HG03457 (cell line): ENCODE results near the gene CELSR3.
A peak's percentile ranks its signal among the peaks of the same experiment; 100 is the strongest.

Experiments used
- ATAC-seq: cut with Tn5 transposase; IDR thresholded peaks from one replicate; pipeline ENCODE4 v1.9.1; 2021; ENCODE audit warnings: moderate number of reproducible peaks; ENCODE audit not compliant: unreplicated experiment

The CELSR3 gene

DNA sequence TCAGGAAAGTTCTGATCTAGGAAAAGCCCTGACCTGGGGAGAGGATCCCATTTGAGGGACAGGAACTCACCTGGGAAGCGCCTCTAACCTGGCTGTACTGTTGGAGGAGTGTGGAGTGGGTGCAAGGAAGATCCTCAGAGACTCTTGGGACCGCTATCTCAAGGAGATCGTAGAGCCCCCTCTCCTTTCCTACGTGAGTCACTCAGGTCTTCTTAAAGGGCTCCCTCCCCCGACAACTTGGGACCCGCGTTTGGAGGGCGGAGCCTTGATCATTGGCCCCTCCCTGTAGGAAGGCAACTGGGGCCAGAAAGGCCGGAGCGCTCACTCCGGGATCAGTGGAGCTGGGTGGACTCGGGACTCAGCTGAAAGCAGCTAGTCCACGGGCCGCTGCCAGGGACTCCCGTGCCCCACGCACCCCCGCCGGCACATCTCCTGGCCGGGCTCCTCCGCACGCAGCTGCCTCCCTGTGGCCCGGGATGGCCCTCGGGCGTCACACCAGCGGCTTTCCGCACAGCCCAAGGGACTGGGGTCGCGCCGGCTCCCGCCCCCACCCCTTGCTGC, 27.9 kb downstream of the CELSR3 start:
- ATAC-seq, result peak; percentile 13

DNA sequence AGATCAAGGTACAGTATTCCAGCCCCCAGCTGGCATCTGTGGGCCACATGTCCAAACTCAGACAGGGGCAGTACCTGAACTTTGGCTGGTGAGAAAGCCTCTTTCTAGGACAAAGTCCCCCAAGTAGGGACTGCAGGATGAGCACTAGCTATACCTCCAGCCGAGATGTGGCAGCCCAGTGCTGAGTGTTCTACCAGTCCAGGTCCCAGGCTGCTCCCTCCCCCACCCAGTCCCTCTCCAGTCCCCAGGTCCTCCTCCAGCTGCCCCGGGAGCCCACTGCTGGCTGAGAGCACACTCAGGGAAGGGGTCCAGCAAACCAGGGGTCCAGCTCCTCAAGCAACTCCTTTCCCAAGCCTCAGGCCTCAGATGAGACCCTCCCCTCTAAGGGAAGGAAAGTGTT, 28.9 kb downstream of the CELSR3 start:
- ATAC-seq, result no peak

DNA sequence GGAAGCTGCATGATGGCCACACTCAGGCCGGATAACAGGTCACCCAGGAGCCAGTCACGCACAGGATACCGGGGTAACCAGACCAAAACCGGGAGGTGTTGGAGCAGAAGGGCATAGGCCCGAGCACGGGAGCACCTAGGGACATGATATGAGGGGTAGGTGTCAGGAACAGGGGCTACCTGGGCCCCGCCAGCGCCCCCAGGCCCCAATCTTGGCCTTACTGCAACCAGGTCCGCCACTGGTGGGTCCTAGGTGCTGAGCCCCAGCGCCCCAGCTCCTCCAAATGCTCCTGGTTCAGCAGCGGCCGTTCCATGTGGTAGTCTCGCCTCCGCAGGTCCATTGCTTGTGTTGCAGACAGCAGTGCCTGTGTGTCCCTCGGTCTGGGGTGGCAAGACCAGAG, 29.4 kb downstream of the CELSR3 start:
- ATAC-seq, result no peak

DNA sequence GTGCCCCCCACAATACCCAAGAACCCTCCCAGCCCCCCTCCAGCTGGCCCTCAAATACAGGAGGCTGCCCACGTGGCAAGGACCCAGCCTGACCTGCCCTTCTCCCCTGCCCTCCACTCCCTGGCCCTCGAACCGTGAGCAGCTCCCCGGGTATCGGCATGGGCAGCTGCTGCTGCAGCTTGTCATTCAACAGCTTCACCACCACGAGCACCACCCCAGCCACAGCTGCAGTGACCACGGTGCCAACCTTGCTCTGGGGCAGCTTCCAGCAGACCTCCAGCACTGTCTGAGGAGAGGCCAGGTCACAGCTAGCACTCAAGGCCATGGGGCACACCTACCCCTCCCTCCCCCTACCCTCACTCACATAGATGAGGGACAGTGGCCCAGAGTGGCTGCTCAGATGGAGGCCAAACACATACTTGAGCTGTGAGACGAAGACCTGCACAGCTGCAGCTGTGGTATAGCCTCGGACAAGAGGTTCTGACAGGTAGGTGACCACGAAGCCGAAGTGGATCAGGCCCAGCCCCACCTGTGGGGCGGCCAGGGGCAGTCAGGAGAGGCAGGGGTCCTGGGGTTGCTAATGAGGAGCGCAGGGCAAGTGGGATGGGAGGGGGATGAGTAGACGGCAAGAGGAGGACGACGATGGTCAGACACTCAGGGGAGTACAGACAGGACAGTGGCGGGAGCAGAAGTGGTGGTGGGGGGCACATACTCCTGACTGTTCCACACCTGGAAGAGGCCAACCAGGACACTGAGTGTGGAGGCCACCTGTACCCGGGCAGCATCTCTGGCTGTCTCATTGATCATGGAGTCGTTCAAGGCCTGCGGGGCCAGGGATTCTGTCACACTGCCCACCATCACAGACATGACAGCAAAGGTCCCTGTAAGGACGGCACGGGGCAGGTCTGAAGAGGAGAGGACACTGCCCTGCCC, 30.9 kb downstream of the CELSR3 start:
- ATAC-seq, result no peak

DNA sequence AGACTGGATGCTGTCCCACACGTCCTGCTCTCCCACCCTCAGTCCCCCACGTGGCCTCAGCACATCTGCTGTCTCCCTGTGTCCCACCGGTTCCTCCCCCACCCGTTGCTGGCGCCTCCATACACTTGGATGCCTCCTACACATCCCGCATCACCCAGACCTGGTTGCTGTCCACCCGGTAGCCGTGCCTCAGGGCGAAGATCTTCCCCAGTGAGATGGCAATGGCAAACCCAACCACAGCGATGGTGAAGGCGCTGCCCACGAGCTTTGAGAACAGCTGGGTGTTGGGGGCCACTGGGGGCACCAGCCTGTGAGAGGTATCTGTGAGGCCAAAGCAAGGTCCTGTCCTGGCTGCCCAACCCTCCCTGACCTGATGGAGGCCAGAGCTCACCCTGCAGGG, 31.9 kb downstream of the CELSR3 start:
- ATAC-seq, result no peak

DNA sequence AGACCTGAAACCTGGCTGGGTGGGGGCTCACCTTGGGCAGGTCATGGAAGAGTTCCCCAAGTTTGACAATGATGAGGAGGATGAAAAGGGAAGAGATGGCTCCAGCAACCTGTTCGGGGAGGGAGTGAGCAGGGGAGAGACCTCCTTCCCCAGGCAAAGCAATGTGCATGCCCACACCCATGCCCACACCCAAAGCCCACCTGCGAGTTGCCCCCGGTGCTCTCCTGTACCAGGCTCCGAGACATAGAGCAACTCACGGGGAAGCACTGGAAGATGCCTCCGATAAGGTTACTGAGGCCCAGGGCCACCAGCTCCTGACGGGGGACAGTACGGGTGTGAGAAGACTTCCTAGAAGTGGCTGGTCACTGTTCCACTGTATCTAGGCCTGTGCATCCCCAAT, 32.3 kb downstream of the CELSR3 start:
- ATAC-seq, result no peak

DNA sequence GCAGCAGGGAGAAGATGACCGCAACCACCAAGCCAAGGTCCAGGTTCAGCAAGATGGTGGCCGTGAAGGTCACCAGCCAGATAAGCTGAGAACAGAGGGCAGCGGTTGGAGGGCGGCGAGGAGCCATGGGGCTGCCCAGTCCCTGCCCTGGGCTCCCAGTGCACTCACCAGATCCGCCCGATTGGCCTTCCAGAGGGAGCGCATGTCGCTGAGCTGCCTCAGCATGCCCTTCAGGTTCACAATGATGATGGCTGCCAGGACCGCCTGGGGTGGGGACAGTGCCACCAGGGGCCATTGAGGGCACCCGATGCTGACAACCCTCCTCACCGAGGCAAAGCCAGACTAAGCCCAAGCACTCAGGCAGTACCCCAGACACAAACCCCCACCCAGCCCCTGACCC, 32.8 kb downstream of the CELSR3 start:
- no peak for ATAC-seq

DNA sequence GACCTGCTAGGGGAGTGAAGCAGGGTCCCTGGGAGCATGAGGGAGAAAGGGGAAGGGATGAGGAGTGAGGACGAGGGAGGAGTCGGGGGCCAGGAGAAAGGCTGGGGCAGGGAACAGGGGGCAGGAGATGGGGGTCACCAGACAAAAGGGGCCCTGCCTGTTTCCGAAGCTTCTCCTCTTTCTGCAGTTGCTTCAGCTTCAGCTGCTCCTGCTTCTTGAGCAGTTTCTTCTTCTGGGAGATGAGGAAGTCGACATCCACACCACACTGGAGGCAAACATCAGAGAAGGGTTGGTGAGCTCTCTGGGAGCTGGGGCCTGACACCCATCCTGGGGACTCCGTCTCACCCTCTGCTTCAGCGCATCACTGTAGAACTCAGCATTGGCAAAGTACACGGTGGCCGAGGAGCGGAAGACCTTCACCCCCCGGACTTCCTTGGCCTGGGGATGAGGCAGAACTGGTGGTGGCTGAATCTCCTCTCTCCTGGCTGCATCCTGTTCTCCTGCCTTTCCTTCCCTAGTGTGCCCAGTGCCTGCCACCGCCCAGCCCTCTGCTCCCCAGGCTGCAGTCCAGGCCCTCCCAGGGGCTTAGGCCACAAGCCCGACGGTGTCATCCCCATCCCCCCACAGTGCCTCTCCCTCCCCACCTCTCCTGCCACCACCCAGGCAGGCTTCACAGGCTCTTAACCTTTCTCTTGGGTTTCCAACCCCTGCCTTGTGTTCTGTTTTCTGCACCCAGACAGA, 34.2 kb downstream of the CELSR3 start:
- no peak for ATAC-seq

DNA sequence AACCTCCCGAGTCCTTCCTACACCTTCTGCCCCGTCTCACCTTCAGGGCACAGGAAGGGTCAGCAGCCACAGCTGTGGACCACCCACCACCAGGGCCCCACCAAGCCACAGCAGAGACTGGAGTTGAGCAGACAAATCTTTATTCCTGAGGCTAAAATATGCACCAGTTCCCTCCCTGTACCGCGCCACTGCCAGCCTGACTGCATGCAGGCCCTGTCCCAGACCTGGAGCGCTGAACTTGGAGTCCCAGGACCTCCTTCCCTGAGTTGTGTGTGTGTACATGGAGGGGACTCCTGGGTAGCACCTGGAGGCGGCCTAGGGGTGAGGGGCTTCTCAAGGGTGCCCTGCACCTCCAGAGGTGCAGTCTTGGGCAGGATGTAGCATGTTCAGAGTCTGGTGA, 37.1 kb downstream of the CELSR3 start:
- ATAC-seq, result no peak

DNA sequence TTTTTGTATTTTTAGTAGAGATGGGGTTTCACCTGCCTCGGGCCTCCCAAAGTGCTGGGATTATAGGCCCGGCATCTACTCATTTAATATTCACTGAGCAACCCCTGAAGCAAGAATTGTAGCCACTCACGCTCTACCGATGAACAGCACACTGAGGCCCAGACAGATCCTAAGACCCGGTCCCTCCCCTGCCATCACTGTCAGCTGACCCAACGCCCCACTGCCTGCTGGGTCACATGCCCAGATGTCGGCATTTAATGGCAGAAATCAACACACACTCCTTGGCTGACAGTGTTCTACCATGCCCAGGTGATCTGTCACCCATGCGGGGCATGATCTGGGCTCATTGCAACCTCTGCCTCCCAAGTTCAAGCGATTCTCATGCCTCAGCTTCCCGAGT, 37.9 kb downstream of the CELSR3 start:
- no peak for ATAC-seq

DNA sequence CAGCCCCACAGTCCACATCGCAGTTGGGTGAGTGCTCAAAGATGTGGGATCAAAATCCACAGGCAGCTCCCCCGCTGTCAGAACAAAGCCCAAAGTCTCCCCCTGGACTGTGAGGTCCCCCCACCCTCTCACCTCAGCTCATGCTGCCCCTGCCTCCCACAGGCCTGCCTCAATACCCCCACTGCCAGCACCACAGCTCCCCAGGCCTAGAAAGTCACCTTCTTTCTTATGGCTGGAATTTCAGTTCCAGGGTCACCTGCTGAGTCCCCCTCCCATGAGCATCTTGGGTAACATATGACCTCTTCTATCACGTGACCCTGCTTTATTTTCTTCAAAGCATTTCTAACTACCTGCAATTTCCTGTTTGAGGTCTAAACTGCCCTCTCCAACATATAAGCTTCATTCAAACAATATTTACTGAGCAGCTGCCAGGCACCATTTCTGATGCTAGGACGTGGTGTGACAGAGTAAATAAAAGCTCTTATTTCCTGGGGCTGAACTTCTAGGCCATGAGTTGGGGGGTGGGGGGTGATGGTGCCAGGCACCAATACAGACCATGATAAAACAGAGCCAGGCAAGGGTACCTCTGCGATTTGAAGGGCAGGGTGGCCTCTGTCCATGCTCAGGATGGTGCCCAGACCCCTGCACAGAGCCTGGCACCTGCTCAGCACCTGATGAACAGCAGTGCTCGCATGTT, 38.7 kb downstream of the CELSR3 start:
- no peak for ATAC-seq

DNA sequence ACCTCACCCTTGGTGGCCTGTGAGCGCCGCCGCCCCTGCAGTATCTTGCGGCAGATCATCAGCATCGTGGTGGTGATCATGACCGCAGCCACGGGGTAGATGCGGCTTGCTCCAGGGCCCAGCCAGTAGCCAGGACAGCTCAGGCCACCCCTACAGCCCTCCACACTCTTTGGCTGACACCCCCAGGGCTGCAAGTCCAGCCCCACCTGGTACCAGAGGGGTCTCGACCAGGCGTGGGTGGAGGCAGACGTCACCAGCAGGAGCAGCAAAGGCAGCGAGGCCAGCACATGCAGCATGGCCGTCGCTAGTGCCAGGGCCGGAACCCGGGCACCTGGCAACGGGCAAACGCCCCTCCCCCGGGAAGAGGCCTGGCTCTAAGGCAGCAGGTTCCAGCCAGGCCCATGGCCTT, 41.2 kb downstream of the CELSR3 start, which contains the start of gene TMEM89:
TSS of gene TMEM89 (minus strand) at position 309 of the 409 bp plus-strand sequence. CDS start at position 296, 13 bp downstream.
- ATAC-seq, result no peak

DNA sequence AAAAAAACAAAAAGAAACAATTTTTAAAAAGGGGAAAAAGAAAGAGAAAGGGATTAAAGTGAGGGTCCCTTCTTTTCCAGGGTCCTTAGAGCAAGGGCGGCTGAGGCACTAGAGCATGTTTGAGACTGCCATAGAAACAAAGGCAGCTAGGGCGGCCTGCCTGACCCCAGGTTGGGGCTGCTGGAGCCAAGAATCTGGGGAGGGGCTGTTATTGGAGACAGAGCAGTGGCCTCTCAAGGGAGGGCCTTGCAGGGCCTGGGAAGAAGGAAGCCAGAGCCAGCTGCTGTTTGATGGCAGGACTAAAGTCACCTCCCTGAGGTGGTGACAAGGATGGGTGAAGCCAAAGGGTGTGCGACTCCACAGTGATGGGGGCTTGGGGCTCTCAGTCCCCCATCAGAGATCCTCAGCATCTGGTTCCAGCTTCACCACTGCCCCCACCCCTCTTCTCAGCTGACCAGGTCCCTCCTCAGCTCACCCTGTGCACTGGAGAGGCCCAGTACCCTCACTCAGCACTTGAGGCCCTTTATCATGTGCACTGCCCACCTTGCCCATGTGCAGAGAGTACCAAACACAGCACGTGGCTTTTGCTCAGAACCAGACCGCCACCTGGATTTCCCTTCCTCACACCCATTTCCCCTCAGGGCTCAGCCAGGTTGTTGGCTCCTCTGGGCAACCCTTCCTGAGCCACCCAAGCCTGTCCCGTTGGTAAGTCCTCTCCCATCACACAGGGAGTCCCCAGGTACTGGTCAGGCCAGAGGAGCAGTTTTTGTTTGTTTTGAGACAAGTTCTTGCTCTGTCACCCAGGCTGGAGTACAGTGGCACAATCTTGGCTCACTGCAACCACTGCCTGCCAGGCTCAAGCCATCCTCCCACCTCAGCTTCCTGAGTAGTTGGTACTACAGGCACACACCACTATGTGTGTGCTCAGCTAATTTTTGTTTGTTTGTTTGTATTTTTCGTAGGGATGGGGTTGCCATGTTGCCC, 42.9 kb downstream of the CELSR3 start:
- ATAC-seq, result no peak

DNA sequence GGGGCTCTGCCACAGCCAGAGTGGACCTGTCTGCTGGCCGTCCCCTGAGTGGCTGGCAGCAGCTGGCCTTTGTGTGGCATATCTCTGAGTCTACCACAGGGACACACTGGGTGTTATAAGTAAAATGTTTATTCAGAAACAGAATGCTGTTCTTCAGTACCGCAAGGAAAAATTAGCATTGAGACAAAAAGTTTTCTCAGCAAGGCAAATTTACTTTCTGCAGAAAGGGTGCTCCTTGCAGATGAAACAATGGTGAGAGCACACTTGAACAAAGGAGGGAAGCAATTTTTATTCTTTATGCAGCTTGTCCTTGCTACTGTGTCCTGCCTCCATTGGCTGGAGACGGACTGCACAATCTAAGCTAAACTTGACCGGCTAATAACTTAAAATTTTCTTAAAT, 45.1 kb downstream of the CELSR3 start:
- ATAC-seq, result no peak

DNA sequence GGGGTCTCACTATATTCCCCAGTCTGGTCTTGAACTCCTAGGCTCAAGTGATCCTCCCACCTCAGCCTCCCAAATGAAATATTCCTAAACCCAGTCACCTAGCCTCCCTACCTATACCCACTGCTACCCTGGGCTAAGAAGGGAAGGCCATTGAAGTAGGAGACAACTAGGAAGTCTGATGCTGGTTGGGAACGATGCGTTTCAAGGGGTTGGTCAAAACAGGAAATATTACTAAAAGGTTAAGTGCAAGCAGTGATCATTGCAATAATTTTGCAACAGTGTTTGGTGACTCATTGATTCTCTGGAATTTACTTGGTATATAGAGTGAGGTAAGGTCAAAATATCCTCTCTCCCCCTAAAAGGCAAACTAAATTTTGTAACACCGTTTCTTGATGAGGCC, 48.6 kb downstream of the CELSR3 start:
- ATAC-seq, result no peak

DNA sequence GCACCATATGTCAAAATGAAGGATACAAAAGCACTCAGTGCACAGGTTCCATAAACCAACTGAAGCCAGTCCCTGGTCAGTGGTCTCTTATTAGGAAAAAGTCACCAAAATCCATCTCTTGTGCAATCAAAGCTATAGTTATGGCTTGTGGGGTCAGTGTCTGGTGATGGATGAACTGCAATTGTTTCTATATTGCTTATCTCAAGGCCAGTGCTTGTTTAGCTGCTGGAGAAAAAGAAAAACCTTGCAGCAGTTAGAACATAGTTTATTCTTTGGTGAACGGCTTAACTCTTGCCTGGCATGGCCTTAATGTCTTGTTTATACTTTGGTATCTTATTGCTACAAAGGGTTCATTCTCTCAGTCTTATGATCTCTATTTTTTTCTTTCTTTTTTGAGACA, 50.4 kb downstream of the CELSR3 start:
- no peak for ATAC-seq

DNA sequence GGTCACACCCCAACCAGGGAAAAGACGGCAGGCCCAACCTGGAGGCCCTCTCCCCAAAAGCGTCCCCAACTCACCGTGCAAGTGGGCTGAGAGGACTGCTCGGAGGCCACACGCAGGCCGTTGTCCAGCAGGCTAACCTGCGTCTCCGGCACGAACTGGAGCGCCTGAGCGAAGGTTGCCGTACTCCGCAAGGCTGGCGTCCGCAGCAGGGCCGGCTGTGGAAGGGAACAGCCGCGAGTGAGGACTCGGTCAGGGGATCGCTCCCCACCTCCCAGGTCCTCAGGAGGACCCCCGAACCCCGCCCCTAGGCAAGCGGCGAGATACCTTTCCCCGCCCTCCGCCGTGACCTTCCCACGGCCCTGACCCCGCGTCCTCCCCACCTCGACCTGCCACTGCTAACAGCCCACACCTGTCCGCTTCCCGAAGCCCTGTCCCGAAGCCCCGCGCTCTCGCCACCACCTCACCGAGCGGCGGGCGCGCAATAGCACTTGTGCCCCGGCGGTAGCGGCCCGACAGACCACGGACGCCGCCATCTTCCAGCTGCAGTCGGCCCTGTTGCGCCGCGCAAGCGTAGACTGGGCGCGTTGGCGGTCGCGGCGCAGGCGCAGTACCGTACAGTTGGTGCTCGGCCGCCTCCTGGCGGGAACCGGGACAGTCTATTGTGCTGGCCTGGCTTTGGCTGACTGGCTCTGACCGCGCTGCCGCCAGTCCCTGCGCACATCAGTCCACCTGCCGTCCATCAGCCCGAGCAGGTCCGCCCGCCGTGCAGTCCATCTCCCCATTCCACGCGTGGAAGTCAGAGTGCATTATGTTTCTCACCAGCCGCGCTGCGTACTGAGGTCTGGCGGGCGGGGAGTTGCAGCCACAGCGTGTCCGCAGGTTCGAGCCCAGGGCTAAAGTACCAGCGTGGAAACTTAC, 53.3 kb downstream of the CELSR3 start, which contains the start of gene UQCRC1:
TSS of gene UQCRC1 (minus strand) at position 559 of the 918 bp plus-strand sequence. CDS start at position 533, 26 bp downstream.
- ATAC-seq, result peak; percentile 90

DNA sequence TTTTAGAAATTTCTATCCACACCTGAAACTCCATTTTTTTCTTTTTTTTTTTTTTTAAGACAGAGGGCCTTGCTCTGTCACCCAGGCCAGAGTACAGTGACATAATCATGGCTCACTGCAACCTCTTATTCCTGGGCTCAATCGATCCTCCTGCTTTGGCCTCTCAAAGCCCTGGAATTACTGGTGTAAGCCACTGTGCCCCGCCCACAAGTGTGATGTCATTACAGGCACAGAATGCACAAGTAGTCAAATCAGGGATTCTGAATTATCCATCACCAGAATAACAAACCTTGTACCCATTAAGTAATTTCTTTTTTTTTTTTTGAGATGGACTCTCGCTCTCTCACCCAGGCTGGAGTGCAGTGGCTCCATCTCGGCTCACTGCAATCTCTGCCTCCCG, 55.2 kb downstream of the CELSR3 start:
- ATAC-seq, result no peak

DNA sequence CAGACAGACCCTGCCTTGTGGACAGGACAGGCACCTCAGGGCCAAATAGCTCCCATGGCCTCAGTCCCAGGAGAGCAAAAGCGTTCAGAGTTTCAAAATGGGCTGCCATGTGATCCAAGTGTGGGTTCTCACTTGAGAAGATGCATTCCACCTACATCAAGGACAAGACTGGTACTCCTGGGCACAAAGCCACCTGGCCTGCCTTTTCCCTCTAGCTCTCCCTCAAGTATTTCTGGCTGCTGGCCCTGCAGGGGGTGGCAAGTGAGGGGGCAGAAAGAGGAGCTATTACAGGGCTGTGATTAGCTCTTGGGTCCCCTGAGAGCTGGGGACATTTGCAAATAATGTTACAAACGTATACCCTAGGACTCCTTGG, 61.1 kb downstream of the CELSR3 start:
- ATAC-seq, result no peak
